ENCODE measurements around the gene MMP11.

MMP11 gene

DNA sequence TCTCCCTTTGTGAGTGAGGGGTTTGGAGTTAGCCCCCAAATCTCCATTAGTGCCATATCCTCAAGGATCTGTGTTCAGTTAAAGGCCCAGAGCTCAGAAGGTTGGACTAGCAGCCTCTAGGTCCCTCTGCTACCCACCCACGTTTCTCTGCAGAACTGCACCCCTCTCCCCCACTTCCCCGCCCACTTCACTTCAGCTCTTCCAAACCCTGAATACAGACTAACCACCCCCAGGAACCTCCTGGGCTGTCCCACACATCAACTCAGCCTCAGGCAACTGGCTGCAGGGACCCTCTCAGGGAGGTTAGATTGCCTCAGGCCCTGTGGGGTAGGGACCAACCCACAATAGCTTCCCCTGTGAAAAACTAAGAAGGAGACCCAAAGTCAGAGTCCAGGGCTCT lies 19.3 kb upstream of the MMP11 start:
- TF ChIP-seq, protein P1, sequence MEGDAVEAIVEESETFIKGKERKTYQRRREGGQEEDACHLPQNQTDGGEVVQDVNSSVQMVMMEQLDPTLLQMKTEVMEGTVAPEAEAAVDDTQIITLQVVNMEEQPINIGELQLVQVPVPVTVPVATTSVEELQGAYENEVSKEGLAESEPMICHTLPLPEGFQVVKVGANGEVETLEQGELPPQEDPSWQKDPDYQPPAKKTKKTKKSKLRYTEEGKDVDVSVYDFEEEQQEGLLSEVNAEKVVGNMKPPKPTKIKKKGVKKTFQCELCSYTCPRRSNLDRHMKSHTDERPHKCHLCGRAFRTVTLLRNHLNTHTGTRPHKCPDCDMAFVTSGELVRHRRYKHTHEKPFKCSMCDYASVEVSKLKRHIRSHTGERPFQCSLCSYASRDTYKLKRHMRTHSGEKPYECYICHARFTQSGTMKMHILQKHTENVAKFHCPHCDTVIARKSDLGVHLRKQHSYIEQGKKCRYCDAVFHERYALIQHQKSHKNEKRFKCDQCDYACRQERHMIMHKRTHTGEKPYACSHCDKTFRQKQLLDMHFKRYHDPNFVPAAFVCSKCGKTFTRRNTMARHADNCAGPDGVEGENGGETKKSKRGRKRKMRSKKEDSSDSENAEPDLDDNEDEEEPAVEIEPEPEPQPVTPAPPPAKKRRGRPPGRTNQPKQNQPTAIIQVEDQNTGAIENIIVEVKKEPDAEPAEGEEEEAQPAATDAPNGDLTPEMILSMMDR (IDR thresholded peaks at IDR 0.05), result no peak
- no peak for TF ChIP-seq ZFX (IDR thresholded peaks at IDR 0.05; ENCODE audit: borderline replicate concordance)
- no peak overlapping the region for H3K27ac ChIP-seq

DNA sequence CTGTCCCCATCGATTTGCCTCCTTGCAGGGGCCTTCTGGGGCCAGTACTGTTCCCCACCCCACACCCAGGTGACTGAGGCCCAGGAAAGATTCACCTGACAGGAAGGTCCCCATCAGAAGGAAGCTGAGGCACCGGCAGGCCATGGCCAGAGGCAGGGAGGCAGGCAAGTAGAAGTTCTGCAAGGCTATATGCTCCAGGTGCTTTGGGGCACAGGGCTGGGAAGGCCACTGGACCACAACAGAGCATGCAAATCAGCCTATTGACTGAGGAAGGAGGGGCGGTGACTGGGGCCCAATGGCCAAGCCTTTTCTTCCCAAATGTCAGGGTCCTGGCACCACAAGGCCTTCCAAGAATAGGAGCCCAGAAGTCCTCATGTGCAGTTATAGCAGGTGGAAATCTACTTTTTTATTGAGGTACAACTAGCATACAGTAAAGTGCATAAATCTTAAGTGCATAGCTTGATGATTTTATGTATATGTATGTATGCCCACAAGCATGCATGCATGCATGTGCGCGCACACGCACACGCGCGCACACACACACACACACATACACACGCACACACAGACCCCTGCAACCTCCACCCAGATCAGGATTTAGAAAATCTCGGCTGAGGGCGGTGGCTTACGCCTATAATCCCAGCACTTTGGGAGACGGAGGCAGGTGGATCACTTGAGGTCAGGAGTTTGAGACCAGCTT lies 18.3 kb upstream of the MMP11 start, which contains the start of gene VPREB3:
Gene VPREB3, minus strand, starts transcription at position 206 of the 700 bp plus-strand sequence. Its CDS starts 62 bp downstream, at position 144.
- no peak for TF ChIP-seq ZFX (IDR thresholded peaks at IDR 0.05; ENCODE audit: borderline replicate concordance)
- TF ChIP-seq, protein P1 (IDR thresholded peaks at IDR 0.05), result no peak
- H3K27ac ChIP-seq, result no peak within 1 kb of the TSS; the same call in 1 of the 2 replicates

DNA sequence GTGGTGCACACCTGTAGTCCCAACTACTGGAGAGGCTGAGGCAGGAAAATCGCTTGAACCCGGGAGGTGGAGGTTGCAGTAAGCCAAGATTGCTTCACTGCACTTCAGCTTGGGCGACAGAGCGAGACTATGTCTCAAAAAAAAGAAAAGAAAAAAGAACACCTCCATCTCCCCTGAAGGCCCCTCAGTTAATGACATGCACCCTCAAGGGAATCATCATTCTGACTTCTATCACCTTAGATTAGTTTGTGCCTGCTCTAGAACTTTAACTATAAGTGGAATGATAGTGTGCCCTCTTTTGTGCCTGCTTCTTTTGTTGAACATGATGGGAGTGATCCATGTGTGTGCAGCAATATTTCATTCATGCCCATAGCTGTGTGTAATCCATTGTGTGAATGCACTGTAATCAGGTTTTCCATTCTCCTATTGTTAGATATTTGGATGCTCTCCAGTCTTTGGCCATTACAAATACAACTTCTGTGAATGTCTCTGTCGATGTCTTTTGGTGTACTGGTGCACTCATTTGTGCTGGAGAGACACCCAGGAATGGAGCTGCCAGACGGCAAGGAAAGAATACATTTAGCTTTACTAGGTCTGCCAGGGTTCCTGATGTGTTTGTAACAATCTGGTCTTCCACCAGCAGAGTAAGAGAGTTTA lies 17.5 kb upstream of the MMP11 start:
- TF ChIP-seq, protein P1 (IDR thresholded peaks at IDR 0.05), result no peak
- no peak for TF ChIP-seq ZFX (IDR thresholded peaks at IDR 0.05; ENCODE audit: borderline replicate concordance)
- H3K27ac ChIP-seq, result no peak overlapping the region; the same call in 1 of the 2 replicates

DNA sequence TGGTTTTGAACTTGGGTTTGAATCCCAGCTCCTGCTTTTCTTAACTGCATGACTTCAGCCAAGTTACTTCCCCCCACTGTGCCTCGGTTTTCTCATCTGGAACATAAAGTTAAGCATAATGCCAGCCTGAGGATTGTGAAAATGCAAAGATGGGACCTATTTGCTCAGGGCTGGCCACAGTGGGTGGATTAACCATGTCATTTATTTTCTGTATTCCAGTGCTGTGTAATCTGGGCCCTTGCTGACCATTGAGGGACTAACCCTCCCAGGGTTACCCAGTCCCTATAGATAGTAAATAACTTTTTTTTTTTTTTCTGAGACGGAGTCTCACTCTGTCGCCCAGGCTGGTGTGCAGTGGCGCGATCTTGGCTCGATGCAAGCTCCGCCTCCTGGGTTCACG lies 16.9 kb upstream of the MMP11 start:
- H3K27ac ChIP-seq, result no peak overlapping the region; the same call in 1 of the 2 replicates
- no peak for TF ChIP-seq ZFX (IDR thresholded peaks at IDR 0.05; ENCODE audit: borderline replicate concordance)

DNA sequence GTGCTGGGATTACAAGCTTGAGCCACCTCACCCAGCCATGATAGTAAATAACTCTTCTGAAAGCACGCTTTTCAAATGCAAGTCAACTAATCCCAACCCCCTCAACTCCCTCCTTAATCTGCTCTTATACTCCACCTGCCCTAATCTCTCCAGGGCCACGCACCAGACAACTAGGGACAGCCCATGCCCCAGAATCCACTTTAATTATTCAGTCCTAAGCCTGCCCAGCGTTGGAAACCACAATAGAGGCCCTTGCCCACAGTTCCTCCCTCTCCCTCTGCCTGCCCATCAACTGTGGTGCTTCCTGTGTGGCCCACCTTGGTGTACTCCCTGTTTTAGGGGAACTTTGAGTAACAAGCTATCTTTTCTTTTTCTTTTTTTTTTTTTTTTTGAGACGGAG lies 15.8 kb upstream of the MMP11 start:
- no peak for TF ChIP-seq ZFX (IDR thresholded peaks at IDR 0.05; ENCODE audit: borderline replicate concordance)
- TF ChIP-seq, protein P1 (IDR thresholded peaks at IDR 0.05), result no peak
- H3K27ac ChIP-seq, result no peak overlapping the region

DNA sequence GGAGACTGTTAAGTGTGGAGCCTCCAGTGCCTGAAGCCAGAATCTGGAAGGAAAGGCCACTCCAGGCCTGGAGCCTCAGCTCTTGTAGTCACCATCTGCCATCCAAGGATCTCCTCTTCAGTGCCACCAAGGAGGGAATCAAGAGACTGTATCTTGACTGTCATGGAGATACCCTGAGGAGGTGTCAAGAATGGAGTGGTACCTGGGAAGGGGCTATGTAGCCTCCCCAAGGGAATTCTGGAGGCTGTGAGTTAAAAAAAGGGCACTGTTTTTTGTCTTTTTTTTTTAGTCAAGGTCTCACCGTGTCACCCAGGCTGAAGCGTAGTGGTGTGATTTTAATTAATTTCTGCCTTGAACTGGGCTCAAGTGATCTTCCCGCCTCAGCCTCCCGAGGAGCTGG lies 13.1 kb upstream of the MMP11 start:
- H3K27ac ChIP-seq, result no peak overlapping the region
- no peak for TF ChIP-seq ZFX (IDR thresholded peaks at IDR 0.05; ENCODE audit: borderline replicate concordance)
- TF ChIP-seq, protein P1 (IDR thresholded peaks at IDR 0.05), result no peak

DNA sequence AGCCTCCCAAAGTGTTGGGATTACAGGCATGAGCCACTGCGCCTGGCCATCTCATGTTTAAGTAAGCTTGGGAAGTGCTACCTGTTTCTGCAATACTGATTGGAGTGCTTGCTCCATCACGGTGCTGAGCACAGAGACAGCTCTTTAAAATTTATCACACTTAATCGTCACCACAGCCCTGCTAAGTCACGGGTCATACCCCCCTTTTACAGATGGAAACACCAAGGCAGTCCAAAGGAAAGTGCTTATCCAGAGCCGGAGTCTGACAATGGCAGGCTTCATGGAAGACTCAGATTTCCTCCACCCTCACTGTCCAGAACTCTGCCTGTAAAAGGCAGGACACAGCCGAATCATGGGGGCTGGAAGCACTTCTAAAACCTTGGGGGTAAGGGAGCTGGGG lies 12.6 kb upstream of the MMP11 start:
- H3K27ac ChIP-seq, result peak overlapping the region; percentile 22; the same call in 1 of the 2 replicates
- TF ChIP-seq, protein P1 (IDR thresholded peaks at IDR 0.05), result no peak
- TF ChIP-seq ZFX (IDR thresholded peaks at IDR 0.05; ENCODE audit: borderline replicate concordance), result no peak
